ENCODE results near the gene EMX2. TPM values are rescaled to one million over a fixed set of nuclear protein-coding genes. Genes with fewer than 3 reads are reported as not detected.

Gene EMX2
- total RNA-seq, 1 experiment from 2014 or later, result not detected

DNA sequence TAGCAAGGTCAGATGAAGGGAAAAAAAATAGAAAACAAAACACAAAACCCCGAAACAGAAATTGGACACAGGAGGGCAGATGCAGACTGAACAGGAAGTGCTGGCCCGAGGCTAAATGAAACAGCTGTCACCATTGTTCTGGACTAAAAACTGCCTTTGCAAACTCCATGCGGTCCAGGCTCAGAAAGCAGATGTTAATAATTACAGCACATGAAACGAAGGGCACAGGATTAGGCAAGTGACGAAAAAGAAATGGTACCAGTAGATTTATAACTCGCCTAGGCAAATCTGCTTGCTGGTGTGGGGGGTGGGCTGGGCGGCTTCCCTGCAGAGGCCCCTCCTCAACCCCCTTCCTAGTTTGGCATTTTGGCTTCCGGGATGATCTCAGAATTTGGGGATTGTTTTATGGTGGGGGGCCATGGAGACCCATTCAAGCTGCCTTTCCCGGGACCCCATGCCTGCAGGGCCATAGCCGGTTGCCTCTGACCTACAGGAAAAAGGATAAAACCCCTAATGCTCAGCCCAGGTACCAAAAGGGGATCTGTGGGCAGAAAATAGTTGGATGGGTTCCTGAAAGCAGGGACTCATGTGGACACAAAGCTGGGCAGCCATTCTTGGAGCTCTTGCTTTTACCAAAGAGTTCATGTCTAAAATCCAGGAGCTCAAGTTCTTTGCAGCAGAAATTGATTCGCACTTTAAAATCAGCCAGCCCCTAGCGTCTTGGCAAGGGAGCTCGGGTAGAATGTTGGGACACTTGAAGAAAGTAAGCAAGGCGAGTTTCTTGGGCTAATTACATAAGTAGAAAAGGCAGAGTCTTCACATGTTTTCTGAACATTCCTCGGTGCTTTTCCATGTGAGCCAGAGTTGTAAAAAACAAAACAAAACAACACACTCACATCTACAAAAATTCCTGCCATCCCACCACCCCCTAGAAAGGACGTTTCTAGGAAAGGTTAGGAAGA is 39.0 kb upstream of the EMX2 start:
- Histone ChIP-seq H2AFZ (ENCODE audit: low read depth, low read length, poor library complexity, severe bottlenecking) (no peak overlapping the region), H3K36me3 (ENCODE audit: control insufficient read depth in 1 of 2, insufficient read depth in 2 of 2, low read length in 2 of 2) (no peaks in the 10 kb centered on the region), H3K9me2 (ENCODE audit: insufficient read depth) (no peaks in the 10 kb centered on the region), H3K27ac (ENCODE audit: low read depth, low read length) (no peak overlapping the region), H4K20me1 (ENCODE audit: insufficient read depth) (no peaks in the 10 kb centered on the region), H3K79me2 (ENCODE audit: insufficient read depth, low read length) (no peaks in the 10 kb centered on the region), H3K4me1 (ENCODE audit: control insufficient read depth in 1 of 2, insufficient read depth in 2 of 2, low read length in 2 of 2) (no peaks in the 10 kb centered on the region), H3K27me3 (ENCODE audit: insufficient read depth, low read length) (peaks cover 14% of the 10 kb centered on the region; the same call in 1 of the 2 replicates), H3K9ac (ENCODE audit: low read length) (no peak overlapping the region), H3K4me2 (ENCODE audit: low read length) (no peak overlapping the region), H3K4me3 (replicated peaks in 1 of 2; ENCODE audit: low read depth in 1 of 2, low read length in 2 of 2) (no peak overlapping the region), H3K9me3 (ENCODE audit: control insufficient read depth in 1 of 2, insufficient read depth in 1 of 2, low read depth in 1 of 2, low read length in 2 of 2) (no peaks in the 10 kb centered on the region)
- intact Hi-C loops (cut with micrococcal nuclease), result no loop called here
- DNase-seq (ENCODE audit: low read depth, low spot score) (no peak), ATAC-seq (no peak)
- POLR2A ChIA-PET, result no interaction called here
- RAD21 ChIA-PET (ENCODE audit: low non-redundant PET in 1 of 2, low total read pairs in 2 of 2, uncharacterized antibody in 2 of 2, unreplicated experiment in 2 of 2), result no interaction called here
- CTCF ChIA-PET, result no interaction called here
- BruUV-seq (replicated peaks), result no TSS peak
- TF ChIP-seq, protein P1, sequence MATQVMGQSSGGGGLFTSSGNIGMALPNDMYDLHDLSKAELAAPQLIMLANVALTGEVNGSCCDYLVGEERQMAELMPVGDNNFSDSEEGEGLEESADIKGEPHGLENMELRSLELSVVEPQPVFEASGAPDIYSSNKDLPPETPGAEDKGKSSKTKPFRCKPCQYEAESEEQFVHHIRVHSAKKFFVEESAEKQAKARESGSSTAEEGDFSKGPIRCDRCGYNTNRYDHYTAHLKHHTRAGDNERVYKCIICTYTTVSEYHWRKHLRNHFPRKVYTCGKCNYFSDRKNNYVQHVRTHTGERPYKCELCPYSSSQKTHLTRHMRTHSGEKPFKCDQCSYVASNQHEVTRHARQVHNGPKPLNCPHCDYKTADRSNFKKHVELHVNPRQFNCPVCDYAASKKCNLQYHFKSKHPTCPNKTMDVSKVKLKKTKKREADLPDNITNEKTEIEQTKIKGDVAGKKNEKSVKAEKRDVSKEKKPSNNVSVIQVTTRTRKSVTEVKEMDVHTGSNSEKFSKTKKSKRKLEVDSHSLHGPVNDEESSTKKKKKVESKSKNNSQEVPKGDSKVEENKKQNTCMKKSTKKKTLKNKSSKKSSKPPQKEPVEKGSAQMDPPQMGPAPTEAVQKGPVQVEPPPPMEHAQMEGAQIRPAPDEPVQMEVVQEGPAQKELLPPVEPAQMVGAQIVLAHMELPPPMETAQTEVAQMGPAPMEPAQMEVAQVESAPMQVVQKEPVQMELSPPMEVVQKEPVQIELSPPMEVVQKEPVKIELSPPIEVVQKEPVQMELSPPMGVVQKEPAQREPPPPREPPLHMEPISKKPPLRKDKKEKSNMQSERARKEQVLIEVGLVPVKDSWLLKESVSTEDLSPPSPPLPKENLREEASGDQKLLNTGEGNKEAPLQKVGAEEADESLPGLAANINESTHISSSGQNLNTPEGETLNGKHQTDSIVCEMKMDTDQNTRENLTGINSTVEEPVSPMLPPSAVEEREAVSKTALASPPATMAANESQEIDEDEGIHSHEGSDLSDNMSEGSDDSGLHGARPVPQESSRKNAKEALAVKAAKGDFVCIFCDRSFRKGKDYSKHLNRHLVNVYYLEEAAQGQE (IDR thresholded peaks at IDR 0.05; ENCODE audit: low read depth), result no peak
- no peak for TF ChIP-seq SIN3A (IDR thresholded peaks at IDR 0.05; ENCODE audit: low read depth)
- no peak for TF ChIP-seq SP1 (IDR thresholded peaks at IDR 0.05; ENCODE audit: low read depth)
- TF ChIP-seq, protein P2, sequence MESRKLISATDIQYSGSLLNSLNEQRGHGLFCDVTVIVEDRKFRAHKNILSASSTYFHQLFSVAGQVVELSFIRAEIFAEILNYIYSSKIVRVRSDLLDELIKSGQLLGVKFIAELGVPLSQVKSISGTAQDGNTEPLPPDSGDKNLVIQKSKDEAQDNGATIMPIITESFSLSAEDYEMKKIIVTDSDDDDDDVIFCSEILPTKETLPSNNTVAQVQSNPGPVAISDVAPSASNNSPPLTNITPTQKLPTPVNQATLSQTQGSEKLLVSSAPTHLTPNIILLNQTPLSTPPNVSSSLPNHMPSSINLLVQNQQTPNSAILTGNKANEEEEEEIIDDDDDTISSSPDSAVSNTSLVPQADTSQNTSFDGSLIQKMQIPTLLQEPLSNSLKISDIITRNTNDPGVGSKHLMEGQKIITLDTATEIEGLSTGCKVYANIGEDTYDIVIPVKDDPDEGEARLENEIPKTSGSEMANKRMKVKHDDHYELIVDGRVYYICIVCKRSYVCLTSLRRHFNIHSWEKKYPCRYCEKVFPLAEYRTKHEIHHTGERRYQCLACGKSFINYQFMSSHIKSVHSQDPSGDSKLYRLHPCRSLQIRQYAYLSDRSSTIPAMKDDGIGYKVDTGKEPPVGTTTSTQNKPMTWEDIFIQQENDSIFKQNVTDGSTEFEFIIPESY (IDR thresholded peaks at IDR 0.05; ENCODE audit: extremely low read depth, insufficient replicate concordance, low read length), result no peak
- TF ChIP-seq, protein P3, sequence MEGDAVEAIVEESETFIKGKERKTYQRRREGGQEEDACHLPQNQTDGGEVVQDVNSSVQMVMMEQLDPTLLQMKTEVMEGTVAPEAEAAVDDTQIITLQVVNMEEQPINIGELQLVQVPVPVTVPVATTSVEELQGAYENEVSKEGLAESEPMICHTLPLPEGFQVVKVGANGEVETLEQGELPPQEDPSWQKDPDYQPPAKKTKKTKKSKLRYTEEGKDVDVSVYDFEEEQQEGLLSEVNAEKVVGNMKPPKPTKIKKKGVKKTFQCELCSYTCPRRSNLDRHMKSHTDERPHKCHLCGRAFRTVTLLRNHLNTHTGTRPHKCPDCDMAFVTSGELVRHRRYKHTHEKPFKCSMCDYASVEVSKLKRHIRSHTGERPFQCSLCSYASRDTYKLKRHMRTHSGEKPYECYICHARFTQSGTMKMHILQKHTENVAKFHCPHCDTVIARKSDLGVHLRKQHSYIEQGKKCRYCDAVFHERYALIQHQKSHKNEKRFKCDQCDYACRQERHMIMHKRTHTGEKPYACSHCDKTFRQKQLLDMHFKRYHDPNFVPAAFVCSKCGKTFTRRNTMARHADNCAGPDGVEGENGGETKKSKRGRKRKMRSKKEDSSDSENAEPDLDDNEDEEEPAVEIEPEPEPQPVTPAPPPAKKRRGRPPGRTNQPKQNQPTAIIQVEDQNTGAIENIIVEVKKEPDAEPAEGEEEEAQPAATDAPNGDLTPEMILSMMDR (IDR thresholded peaks at IDR 0.05 in 2 of 3, conservative IDR thresholded peaks at IDR 0.05 in 1 of 3; ENCODE audit: borderline replicate concordance in 1 of 3, insufficient read depth in 1 of 3, low read depth in 2 of 3, low read length in 2 of 3), result no peak
- no peak for TF ChIP-seq SRF (IDR thresholded peaks at IDR 0.05; ENCODE audit: low read depth)
- TF ChIP-seq ZFX (IDR thresholded peaks at IDR 0.05), result no peak
- no peak for TF ChIP-seq EZH2phosphoT487 (IDR thresholded peaks at IDR 0.05; ENCODE audit: borderline replicate concordance)
- no peak for TF ChIP-seq TCF7L2 (IDR thresholded peaks at IDR 0.05; ENCODE audit: borderline replicate concordance, extremely low read depth, insufficient read depth, insufficient read length)
- TF ChIP-seq, protein P4, sequence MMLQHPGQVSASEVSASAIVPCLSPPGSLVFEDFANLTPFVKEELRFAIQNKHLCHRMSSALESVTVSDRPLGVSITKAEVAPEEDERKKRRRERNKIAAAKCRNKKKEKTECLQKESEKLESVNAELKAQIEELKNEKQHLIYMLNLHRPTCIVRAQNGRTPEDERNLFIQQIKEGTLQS (IDR thresholded peaks at IDR 0.05), result no peak
- TF ChIP-seq, protein P5, sequence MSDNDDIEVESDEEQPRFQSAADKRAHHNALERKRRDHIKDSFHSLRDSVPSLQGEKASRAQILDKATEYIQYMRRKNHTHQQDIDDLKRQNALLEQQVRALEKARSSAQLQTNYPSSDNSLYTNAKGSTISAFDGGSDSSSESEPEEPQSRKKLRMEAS (IDR thresholded peaks at IDR 0.05), result no peak
